Transverse colon (tissue), 3 donors: Measurements from ENCODE around the gene KRT74.

Experiments used
- EP300 ChIP-seq: sonication (generic); formaldehyde crosslinking; IDR thresholded peaks from one replicate; pipeline ENCODE4 v1.6.1; 2017; ENCODE audit warnings: antibody characterized with exemption, low read depth
- POLR2A ChIP-seq: fragments of 450-650 bp; IDR thresholded peaks from one replicate; pipeline ENCODE4 v1.6.1; 2016; ENCODE audit warnings: antibody characterized with exemption, mild to moderate bottlenecking, moderate library complexity
- TF ChIP-seq, protein P1 (sequence below), 5 experiments: fragments of 200-600 bp in 3 of 5; fragments of 450-650 bp in 2 of 5; sonication (generic) in 3 of 5; IDR thresholded peaks; 1 replicate in 2 of 5; 2 replicates in 3 of 5; pipeline ENCODE4 v1.5.1; 2016 to 2017; ENCODE audit warnings: antibody characterized with exemption in 5 of 5, inconsistent platforms in 3 of 5, mild to moderate bottlenecking in 2 of 5, moderate library complexity in 1 of 5

GRCh38 chr12:52541709-52542108, 31.9 kb downstream of the KRT74 start:
- TF ChIP-seq, protein P1, sequence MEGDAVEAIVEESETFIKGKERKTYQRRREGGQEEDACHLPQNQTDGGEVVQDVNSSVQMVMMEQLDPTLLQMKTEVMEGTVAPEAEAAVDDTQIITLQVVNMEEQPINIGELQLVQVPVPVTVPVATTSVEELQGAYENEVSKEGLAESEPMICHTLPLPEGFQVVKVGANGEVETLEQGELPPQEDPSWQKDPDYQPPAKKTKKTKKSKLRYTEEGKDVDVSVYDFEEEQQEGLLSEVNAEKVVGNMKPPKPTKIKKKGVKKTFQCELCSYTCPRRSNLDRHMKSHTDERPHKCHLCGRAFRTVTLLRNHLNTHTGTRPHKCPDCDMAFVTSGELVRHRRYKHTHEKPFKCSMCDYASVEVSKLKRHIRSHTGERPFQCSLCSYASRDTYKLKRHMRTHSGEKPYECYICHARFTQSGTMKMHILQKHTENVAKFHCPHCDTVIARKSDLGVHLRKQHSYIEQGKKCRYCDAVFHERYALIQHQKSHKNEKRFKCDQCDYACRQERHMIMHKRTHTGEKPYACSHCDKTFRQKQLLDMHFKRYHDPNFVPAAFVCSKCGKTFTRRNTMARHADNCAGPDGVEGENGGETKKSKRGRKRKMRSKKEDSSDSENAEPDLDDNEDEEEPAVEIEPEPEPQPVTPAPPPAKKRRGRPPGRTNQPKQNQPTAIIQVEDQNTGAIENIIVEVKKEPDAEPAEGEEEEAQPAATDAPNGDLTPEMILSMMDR (IDR thresholded peaks at IDR 0.05), result no peak
- TF ChIP-seq EP300 (no peak), POLR2A (no peak)
